Stimulated activated CD8-positive, alpha-beta memory T cell treated with anti-CD3 and anti-CD28 coated beads, Interleukin-12 subunit alpha, Interleukin-12 subunit beta, amount 100 ng/mL, for 1 hour (primary cell): ENCODE measurements around the gene FARP1.

Experiments used
- DNase-seq: peaks from one replicate; pipeline ENCODE4 v3.0.0-alpha.2; 2020; ENCODE audit warnings: low read depth

The FARP1 gene

DNA sequence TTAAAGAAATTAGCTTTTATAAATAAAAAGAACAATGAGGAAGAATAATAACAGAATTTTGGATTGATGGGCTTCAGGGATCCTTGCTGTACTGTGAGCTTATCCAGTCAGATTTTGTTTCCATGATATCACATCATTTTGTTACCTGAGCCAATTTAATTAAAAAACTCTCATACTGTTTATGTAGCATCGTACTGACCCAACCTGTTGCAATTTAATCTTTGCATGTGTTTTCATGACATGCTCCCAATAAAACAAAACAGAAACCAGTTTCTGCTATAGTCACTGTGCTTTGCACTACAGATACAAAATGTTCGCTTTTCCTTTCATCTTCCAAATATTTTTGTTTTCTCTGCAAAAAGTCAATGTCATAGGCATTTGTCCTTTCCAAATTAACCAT lies 143.9 kb downstream of the FARP1 start:
- DNase-seq = no peak

DNA sequence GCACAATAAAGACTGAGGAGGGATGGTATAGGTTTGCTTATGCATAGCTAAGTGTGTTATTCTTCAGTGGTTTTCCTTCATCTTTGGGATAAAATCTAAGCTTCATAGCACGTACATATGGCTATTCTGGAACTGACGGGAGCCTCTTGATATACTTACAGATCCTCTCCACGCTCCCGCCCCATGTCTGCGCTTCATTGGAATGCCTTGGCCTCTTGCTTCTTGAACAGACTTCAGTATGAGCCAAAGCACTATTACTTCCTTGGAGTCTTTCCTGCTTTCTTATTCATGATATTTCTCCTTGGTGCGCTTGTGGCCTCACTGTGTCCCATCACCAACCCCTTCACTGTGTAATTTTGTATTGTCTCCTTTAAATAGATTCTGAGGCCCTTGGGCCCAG lies 145.3 kb downstream of the FARP1 start:
- DNase-seq = no peak

DNA sequence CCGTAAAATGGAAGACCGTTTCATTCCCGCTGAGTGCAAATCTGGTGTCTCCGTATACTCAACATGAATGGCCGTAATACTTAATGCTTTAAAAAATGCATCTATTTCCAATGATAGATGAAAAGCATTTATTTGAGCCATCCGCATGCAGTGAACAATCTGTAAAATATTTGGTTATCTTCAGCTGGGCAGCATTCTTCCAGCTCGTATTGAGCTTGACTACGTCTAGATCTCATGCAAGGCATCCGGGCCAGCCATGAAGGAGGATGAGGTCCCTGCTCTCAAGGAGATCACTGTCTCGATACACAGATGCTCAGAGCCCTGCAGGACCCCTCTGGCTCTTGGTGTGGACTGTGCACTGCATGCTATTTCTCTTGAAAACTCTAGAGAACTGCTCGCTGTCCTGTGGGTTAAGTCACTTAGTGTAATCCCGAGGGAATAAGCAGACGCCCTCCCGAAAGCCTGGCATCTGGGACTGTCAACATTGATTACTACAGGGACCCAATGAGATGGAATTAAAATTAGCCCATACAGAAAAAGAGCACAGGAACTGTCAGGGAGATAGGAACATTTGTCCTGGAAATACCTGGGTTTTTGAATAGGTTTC lies 146.5 kb downstream of the FARP1 start:
- no peak for DNase-seq

DNA sequence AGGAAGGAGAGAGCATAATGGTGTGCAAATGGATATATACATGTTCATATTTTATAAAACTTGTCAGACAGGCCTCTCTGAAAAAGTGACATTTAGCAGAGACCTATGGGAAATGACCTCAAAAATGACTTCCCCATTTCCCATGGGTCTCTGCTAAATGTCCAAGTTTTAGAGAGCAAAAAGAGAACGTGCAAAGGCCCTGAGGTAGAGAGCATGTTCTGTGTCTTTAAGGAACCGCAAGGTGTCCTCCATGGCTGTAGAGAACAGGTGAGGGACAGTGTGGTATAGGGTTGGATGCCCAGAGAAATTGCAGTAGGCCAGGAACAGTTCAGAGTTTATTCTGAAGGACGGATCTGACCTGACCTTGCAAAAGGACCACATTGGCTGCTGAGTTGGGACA lies 147.4 kb downstream of the FARP1 start:
- no peak for DNase-seq

DNA sequence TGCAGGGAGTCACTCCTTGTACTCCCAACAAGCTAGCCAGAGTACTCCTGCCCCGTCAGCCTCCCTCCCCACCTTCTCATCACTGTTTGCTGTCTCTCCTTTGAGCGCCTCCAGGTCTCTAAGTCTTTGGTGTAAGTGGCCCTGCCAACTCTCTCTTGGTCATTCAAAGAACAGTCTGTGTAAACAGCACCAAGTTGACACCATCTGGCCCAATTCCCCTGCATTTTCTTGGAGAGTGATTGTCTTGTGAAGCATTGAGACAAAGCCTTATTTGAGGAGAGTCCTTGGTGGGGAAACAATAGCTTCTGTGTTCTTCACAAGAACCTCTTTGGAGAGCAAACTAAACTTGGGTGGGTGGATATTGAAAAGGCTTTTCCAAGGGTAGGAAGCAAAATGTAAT lies 148.8 kb downstream of the FARP1 start:
- DNase-seq = no peak

DNA sequence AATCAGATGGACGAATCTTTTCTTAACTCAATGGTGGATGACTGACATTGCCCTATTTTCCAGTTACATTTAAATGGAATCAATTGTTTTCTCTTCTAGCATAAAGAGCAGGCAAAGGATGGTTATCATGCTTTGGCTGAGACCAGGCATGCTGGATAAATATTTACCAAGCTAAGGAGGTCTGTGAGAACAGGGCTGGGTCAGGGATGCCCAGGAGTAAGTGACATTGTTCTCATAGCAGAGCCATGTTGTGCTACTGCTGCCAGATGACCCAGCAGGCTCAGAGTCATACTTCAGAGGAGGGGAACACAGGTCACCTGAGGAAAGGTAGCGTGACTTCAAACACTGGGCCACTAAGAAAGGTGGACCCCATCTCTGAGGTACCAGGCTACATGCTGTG lies 150.2 kb downstream of the FARP1 start:
- DNase-seq = no peak

DNA sequence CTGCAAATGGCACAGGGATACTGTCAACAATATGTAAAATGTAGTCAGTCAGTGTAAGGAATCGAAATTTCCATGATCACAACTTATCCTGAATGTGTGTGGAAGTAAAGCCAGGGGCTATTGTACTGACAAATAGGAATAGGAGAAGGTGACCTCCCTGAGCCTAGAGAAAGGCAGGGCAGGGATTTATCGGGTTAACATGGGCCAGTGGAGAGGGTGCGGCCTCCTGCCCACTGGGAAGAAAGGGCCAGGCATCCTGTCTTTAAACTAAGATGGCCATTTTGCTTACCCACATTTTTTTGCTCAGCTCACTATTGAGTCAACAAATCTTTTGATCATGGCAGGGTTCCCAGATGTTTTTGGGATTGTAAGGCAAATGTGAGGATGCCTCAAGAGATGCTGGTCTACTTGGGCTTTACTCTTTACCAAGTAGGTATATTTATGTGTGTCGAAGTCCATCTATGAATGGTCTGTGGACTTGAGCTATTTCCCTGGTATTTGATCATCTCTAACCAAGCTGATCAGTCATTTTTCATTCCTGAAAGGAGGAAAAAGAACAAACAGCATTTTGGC lies 150.8 kb downstream of the FARP1 start:
- no peak for DNase-seq

DNA sequence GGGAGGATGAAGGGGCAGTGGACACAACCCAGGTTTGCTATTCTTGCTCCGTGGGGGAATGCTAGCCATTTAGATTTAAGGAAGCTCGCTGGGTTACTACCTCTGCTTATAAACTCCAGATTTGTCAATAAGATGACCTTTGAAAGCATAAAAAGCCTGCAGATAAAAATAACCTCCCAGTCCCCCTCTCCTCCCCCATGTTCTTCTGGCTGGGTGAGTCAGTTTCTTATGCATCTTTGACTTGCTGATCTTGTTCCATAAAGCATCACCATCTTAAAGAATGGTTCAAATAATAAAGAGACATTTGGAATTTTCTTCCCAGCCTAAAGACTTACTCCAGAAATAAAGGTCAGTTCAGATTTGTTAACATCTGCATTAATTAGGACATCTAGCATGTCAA lies 152.5 kb downstream of the FARP1 start:
- DNase-seq = no peak

DNA sequence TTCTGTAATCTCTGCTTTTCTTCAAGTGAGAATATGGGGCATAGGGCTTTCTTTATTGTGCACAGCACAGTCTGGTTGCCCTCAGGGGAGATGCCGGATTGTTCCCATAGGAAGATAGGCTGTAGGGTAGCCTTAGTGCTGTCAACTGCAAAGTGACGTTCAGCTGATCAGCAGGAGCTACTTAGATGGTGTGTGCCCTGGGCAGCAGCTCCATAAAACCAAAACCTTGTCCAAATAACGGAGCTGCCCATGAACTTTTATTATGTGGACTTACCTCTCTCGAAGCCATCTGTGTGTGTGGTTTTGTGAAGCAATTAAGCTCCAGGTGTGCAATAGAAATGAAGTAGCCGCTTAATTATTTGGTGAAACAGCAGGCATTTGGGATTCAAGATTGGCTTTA lies 154.2 kb downstream of the FARP1 start:
- no peak for DNase-seq

DNA sequence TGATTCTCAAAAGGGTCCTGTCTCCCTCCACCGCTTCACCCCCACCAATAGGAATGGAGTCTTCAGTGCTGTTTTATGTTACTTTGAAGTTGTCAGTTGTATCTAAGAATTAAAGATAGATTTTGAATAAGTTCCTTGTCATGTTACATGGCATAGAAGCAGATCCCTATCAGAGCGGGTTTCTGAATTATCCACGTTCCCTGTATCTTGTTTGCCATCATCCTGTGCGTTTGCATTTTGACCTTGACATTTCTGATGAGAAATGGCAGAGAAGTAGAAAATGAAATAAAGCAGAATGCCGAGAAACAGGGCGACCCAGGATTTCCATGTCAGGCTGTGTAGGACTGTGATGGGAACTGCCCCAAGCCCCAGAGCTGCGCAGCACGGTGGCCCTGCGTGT lies 154.9 kb downstream of the FARP1 start:
- no peak for DNase-seq

DNA sequence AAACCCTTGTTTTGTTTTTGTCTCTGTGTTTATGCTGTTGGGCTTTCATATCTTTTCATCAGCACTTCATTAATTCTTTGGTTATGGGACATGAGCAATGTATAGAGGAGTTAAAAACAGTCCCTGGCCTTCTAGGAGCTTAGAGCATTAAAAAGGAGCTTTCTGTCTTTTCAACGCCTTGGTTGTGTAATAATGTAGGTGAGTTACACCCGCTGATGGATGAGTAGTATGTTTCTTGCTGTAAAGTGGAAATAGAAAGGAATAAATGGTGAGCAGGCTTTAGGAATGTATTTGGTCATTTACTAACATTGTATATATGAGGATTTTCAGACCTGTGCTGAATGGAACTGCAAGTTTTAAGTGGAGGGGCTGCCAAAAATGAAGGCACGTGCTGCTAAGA lies 155.7 kb downstream of the FARP1 start:
- no peak for DNase-seq

DNA sequence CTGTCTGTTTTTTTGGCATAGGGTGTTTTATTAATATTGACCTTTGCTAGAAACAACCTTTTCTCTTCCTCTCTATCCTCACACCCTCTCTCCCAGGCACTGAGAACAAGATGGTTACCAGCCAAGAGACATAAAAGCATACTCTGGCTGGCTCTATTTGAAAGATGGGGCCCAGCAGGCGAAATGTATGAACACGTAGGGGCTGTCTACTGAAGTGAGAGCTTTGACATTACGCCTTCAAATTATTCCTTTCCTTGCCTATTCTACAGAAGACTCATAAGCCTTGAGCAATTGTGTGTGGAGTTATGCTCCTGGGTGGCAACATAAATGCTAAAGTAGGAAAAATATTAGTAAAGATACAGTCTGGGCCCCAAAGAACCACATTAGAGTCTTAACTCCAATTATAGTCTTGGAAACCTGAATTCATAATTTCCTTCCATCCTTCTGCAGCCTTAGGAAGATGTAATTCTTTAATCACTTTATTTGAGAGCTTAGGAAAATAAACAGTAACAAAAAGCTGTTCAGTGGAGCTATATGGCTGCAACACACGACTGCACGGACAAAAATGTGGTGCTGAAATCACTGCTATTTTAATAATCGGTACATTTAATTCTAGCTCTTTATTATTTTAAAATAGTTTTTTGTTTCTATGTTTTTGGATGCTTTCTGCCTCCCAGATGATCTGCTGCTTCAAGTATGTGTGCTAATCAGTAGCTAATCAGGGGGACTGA lies 156.5 kb downstream of the FARP1 start:
- no peak for DNase-seq

DNA sequence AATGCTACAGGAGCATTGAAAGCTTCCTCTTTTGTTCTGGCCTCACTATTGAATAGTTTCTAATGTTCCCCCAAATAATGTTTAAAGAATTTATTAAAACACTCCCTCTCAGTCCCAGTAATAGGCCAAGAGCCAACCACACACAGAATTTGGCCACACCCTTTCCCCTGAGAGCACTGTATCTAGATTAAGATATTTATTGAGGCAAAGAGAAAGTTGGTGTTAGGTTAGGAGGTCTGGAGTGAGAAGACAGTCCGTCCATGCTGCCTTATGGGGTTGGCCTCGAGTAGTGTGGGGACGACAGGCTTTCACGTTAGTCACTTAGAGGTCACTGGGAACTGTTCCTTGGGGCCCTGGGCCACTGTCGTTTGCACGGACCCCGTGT lies 157.1 kb downstream of the FARP1 start:
- no peak for DNase-seq

DNA sequence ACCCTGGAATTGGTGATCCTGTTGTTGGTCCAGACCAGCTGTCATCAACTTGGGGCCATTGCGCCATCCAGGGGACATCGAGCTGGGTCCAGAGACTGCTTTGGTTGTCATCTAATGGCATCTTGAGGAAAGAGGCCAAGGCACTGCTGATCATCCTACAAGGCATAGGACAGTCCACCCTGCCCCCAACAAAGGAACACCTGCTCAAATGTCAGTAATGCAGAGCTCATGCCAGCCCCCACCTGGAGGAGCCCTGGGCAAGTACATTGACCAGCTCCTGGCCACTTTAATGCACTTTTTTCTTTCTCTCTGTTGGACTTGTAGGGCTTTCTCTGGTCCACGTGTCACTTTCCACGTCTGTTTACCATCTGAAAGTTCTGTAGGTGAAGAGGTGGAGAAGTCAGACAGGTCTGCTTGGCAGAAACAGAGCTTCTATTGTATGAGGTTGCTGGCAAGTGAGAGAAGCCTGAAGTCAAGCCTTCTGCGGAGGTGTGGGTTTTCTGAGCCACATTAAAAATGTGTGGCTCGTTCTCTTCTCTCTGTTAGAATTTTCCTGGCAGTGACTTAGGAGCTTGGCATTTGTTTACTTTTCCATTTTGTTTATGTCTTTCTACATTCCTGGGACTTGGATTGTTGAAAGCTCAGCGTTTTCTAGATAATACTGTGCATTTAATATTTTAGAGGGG lies 158.2 kb downstream of the FARP1 start:
- DNase-seq = no peak

DNA sequence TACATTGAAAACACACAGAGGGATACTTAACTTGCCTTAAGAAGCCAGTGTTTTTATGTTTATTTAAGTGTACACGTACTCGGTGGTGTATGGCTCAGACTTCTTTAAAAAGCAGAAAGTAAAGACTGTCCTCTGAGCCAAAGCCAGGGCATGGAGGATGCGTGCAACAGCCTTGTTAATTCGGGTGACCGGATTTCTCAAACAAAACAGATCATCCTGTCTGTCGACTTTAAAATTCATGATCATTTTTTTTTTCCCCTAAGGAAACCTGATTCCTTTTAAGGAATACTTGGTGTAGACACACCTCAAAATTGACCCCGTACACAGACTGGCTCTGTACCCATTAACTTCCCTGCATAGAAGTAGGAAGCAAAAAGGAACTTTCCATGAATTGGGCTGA lies 158.8 kb downstream of the FARP1 start:
- DNase-seq = no peak

DNA sequence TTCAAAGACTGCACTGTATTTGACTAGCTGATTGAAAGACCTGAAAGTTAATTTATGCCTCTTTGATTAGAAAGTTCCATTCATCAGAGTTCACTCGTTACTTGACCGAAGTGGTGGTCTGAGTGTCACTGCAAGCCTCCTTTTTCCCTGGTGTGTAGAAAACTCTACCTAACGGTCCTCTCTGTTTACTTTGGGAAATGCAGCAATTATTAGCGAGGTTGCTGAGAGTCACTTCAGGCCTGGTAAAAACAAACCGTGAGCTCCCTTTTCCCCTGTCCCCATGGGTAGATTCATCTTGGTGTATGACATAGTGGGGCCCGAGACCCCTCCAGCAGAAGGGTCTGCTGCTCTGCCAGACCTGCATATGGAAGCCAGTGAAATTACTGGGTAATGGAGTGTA lies 161.0 kb downstream of the FARP1 start:
- no peak for DNase-seq

DNA sequence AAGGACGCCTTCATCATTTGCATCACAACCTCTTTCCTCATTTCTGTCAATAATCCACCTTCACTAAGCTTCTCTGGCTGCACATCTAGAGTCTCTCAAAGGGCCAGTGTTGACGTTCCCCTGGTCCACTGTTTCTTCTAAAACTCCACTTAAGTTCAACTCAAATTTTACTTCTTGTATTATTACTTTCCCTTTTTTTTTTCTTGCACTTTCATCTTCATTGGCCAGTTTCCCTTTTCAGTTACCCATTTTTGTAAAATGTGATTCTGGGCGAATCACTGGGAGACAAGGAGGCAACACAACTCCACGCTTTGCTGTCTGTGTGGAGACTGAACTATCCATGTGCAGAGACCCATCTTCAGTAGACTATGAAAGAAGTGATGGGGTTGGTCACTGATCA lies 162.8 kb downstream of the FARP1 start:
- DNase-seq = no peak

DNA sequence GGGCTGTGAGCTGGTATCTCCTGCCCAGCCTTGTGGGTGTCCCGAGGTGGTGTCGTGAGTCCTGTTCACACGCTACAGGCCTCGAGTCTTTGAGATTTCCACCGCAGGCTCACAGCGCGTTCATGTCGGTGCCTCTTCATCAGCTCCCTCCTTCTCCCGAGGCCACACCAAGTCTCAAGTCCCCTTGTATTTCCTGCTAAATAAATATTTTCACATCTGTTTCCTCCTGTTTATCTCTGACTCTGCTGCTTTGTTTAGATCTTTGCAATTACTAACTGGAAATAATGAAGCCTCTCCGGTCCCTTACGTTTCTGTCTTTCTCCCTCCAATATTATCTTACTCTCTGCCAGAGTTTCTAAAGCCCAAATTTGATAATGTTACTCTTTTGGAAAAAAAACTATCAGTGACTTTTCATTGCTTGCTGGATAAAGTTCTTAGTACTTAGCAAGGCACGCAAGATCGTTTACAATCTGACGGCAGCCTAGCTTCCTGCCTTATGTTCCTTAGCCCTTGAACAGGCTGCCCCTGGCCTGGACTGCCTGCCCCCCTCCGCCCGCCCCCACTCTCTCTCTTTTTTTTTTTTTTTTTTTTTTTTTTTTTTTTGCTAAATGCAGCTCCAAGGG lies 164.7 kb downstream of the FARP1 start:
- DNase-seq = no peak

DNA sequence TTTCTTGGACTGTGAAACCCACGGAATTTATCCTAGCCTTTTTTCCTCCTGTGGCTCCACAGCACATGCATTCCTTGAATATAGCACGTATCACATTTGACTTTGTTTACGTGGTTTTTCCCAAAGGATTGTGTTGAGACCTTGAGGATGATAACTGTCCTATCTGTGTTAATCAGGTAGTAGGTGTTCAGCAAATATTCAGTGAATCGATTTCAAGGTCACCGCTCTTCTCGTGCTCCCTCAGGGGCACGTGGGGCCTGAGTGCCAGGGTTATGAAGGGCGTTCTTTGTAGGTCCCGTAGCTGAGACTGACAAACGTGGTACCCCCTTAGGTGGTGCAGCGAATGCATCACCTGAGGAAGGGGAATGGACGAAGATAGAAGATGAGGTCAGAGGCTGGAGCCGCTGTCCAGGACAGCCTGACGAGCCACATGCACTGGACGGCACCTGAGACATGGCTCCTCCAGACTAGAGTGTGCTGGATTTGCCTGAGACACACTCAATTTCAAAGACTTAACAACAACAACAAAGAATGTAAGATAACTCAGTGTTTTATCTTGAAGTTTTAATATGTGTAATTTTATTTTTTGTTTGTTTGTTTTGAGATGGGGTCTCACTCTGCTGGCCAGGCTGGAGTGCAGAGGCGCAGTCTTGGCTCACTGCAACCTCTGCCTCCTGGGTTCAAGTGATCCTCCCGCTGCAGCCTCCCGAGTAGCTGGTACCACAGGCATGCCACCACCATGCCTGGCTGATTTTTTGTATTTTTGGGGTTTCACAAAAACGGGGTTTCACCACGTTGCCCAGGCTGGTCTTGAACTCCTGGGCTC lies 165.4 kb downstream of the FARP1 start:
- DNase-seq = no peak

DNA sequence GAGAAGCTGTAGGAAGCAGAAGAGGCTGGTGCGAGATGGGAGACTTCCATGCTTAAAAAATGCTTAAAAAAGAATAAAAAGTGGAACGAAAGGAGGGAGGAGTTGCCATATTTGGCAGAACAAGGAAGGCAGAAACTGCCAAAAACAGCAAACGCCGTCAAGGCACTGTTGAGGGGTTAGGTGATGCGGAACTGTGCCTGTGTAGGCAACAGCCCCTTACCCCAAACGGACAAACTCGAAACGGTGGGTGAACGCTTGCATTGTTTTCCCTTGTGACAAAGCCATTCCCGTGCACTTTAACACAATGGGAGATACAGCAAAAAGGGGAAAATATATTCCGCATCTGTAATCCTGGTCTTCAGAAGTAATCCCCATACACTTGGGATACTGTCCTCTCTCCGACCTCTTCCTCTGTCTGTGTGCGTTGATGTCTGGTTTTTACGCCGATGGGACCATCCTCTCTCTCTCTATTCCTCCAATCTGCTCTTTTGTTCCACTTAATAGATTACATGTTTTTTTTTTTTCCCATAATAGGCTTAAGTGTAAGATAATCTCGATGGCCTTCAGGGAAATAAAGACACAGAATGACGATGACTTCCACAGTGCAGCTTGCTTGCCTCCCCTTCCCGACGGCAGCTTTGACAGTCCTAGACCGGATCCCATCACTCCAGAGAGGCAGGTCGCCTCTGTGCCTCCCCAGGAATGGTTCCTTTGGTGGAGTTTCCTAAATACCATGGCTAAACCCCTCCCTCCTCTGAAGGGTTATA lies 166.9 kb downstream of the FARP1 start:
- DNase-seq = no peak
